Measurements from ENCODE around the gene CDK14.

DNA sequence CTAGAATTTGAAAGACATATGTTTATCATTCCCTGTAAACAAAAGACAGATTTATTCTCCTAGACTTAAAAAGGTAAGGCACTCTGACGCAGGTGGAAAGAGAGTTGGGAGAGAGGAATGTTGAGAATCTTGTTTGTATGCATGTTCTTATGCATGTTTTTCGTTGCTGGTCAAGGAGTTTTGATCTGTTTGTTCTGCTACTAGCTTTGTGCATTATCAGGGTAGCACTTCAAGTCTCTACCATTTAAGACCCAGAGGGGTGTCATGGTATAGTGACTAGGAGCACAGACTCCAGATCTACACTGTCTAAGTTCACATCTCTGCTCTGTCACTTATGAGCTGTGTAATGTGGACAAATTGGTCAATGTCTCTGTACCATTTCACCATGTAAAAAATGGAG lies 467.9 kb downstream of the CDK14 start:
- TF ChIP-seq, protein P1, sequence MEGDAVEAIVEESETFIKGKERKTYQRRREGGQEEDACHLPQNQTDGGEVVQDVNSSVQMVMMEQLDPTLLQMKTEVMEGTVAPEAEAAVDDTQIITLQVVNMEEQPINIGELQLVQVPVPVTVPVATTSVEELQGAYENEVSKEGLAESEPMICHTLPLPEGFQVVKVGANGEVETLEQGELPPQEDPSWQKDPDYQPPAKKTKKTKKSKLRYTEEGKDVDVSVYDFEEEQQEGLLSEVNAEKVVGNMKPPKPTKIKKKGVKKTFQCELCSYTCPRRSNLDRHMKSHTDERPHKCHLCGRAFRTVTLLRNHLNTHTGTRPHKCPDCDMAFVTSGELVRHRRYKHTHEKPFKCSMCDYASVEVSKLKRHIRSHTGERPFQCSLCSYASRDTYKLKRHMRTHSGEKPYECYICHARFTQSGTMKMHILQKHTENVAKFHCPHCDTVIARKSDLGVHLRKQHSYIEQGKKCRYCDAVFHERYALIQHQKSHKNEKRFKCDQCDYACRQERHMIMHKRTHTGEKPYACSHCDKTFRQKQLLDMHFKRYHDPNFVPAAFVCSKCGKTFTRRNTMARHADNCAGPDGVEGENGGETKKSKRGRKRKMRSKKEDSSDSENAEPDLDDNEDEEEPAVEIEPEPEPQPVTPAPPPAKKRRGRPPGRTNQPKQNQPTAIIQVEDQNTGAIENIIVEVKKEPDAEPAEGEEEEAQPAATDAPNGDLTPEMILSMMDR (IDR thresholded peaks at IDR 0.05; ENCODE audit: low read length), result no peak
- TF ChIP-seq EZH2 (optimal IDR thresholded peaks at IDR 0.05; ENCODE audit: low read depth, low read length) (no peak), EZH2phosphoT487 (IDR thresholded peaks at IDR 0.05; ENCODE audit: low read length) (no peak)
